ENCODE results near the gene BRI3. TPM values are rescaled to one million over a fixed set of nuclear protein-coding genes. Genes with fewer than 3 reads are reported as not detected.

BRI3 gene
- total and polyA plus RNA-seq, 11 donors, result 51.0 to 274 (median 229) TPM

GRCh38 chr7:98248156-98248555, 33.3 kb upstream of the BRI3 start:
- Histone ChIP-seq H3K27ac (peak overlapping the region in 10 of 12 donors; percentile 5 to 91 (median 84)), H3K4me1 (peaks cover 0 to 74% (median 36%) of the 10 kb centered on the region in 12 donors), H3K9me3 (no peaks in the 10 kb centered on the region), H3K27me3 (no peaks in the 10 kb centered on the region), H3K36me3 (peaks cover 0 to 37% (median 11%) of the 10 kb centered on the region in 9 donors), H3K4me3 (no peak overlapping the region)
- ATAC-seq (no peak), DNase-seq (no peak)
- TF ChIP-seq CTCF (IDR thresholded peaks at IDR 0.05), result no peak
- TF ChIP-seq POLR2A (IDR thresholded peaks at IDR 0.05), result no peak
- intact Hi-C loops (cut with DNase I), result loop anchor here in 6 of 10 donors (2.0 to 10.0 kb wide), 4 partner anchors 34 to 223 kb away; partner anchors contain the start of genes BRI3 (in 4 of the 6), BAIAP2L1 (in 1 of the 6) and LMTK2 (in 1 of the 6)
- 85 to 94% (median 91%) methylated on average over 8 to 12 of the region's 12 CpGs for WGBS, 4 donors

- peaks cover 0 to 28% (median 5%) of the 10 kb centered on the region in 9 donors for H3K36me3 ChIP-seq
- H3K9me3 ChIP-seq, result no peaks in the 10 kb centered on the region
- TF ChIP-seq POLR2A (IDR thresholded peaks at IDR 0.05) (no peak), CTCF (IDR thresholded peaks at IDR 0.05) (no peak)
- intact Hi-C loops (cut with DNase I), result loop anchor here in 6 of 10 donors (2.0 to 10.0 kb wide), 4 partner anchors 33 to 224 kb away; partner anchors contain the start of genes BRI3 (in 4 of the 6), BAIAP2L1 (in 1 of the 6) and LMTK2 (in 1 of the 6)
- ATAC-seq (peak in 2 of 4 donors; percentile 5 to 47), DNase-seq (peak in 2 of 5 donors; percentile 51 to 54)
- H3K4me3 ChIP-seq, result no peak overlapping the region
- H3K27me3 ChIP-seq, result no peaks in the 10 kb centered on the region
- peaks cover 0 to 78% (median 38%) of the 10 kb centered on the region in 12 donors for H3K4me1 ChIP-seq
- peak overlapping the region; percentile 52 to 91 (median 88) for H3K27ac ChIP-seq
- WGBS, 4 donors, result 49 to 68% (median 62%) methylated on average over 6 of the region's 6 CpGs
Observed at GRCh38 chr7:98249106-98249505, 32.4 kb upstream of the BRI3 start.

DNA sequence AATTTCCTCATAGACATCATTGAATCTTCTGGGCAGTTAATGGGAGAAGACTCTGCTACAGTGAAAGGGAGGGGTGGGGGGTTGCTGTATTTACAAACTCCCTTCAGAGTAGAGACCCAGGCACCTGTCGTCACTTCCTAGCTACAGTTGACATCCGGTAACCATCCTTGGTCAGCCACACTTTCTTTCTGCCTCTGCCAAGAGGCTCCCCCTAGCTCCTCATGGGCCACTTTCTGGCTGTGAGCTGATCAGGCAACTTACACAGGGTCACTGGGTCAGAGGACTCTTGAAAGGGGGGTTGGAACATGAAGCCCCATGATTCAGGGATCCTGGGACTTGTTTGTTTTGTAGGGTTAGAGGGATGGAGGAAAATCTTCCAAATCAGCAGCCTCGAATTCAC, 30.7 kb upstream of the BRI3 start:
- H3K27me3 ChIP-seq, result no peaks in the 10 kb centered on the region
- peaks cover 0 to 70% (median 37%) of the 10 kb centered on the region in 12 donors for H3K4me1 ChIP-seq
- intact Hi-C loops (cut with DNase I), result loop anchor here in 1 of 10 donors (2.0 kb wide), 1 partner anchor 32 kb away; no protein-coding TSS in a partner anchor
- DNase-seq (no peak), ATAC-seq (no peak)
- H3K9me3 ChIP-seq, result no peaks in the 10 kb centered on the region
- peaks cover 0 to 15% (median 0%) of the 10 kb centered on the region in 9 donors for H3K36me3 ChIP-seq
- H3K4me3 ChIP-seq, result peak overlapping the region in 10 of 12 donors; percentile 71 to 99 (median 92)
- H3K27ac ChIP-seq, result peak overlapping the region in 11 of 12 donors; percentile 83 to 91 (median 88)
- WGBS, 4 donors, result 48 to 65% (median 57%) methylated on average over 3 of the region's 3 CpGs
- TF ChIP-seq POLR2A (IDR thresholded peaks at IDR 0.05) (no peak), CTCF (IDR thresholded peaks at IDR 0.05) (no peak)

DNA sequence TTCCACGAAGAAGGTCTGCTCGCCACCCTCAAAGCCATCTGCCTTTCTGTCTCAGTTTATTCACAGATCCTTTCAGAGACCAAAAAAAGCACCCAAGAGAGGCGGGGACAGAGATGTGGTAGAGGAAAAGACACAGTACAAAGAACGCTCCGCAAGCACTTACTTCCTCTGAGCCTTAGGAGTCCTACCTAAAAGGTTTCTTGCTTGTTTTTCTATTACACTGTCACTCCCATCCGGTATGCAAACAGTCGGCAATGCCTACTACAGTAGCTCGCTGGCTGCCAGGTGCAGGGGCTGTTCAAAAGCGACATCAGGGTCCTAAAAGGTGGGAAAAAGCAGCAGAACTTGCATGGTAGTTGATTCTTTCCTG, 30.3 kb upstream of the BRI3 start:
- peak overlapping the region; percentile 71 to 99 (median 90) for H3K4me3 ChIP-seq
- no peaks in the 10 kb centered on the region for H3K27me3 ChIP-seq
- intact Hi-C loops (cut with DNase I), result loop anchor here in 1 of 10 donors (2.0 kb wide), 1 partner anchor 32 kb away; no protein-coding TSS in a partner anchor
- WGBS, 4 donors, result 25 to 33% (median 32%) methylated on average over 9 of the region's 9 CpGs
- ATAC-seq, result peak in 1 of 4 donors; percentile 11
- no peak for DNase-seq
- TF ChIP-seq POLR2A (IDR thresholded peaks at IDR 0.05), result no peak
- TF ChIP-seq CTCF (IDR thresholded peaks at IDR 0.05), result no peak
- peaks cover 0 to 12% (median 0%) of the 10 kb centered on the region in 9 donors for H3K36me3 ChIP-seq
- H3K27ac ChIP-seq, result peak overlapping the region in 11 of 12 donors; percentile 83 to 91 (median 88)
- H3K4me1 ChIP-seq, result peaks cover 0 to 65% (median 36%) of the 10 kb centered on the region in 12 donors
- no peaks in the 10 kb centered on the region for H3K9me3 ChIP-seq

Data from heart left ventricle (tissue), 16 donors.